Neural cell (in vitro differentiated cells): ENCODE measurements around the gene TMIGD3. TPM values are rescaled to one million over a fixed set of nuclear protein-coding genes. Genes with fewer than 3 reads are reported as not detected.
A peak's percentile ranks its signal among the peaks of the same experiment; 100 is the strongest.

Experiments used
- H2AFZ ChIP-seq: fragments of 200-600, 300-800 bp; sonication (generic), shearing (Covaris generic); 2 replicates; pipeline ENCODE4 v1.6.0; 2014; ENCODE audit warnings: low read depth, mild to moderate bottlenecking, antibody characterized with exemption, low read length, moderate library complexity
- H3F3A ChIP-seq: fragments of 200-600 bp; shearing (Covaris generic); 2 replicates; pipeline ENCODE4 v1.6.1; 2016; ENCODE audit warnings: mild to moderate bottlenecking, moderate library complexity, mixed read lengths, antibody characterized with exemption, low read length; ENCODE audit not compliant: insufficient read depth, poor library complexity, severe bottlenecking
- H3K27ac ChIP-seq: fragments of 200-600, 300-800 bp; sonication (generic), shearing (Covaris generic); 2 replicates; pipeline ENCODE4 v1.5.1; 2014; ENCODE audit warnings: mild to moderate bottlenecking, low read length, moderate library complexity
- H3K27me3 ChIP-seq: fragments of 300-800, 200-600 bp; sonication (generic), shearing (Covaris generic); 2 replicates; pipeline ENCODE4 v1.6.0; 2014; ENCODE audit warnings: mild to moderate bottlenecking, low read depth, low read length, moderate library complexity; ENCODE audit not compliant: insufficient read depth
- H3K36me3 ChIP-seq: fragments of 300-800, 200-600 bp; sonication (generic), shearing (Covaris generic); 2 replicates; pipeline ENCODE4 v1.5.1; 2014; ENCODE audit warnings: mild to moderate bottlenecking, antibody characterized with exemption, low read length, moderate library complexity; ENCODE audit not compliant: insufficient read depth
- H3K4me2 ChIP-seq: fragments of 300-800, 200-600 bp; sonication (generic), shearing (Covaris generic); 2 replicates; pipeline ENCODE4 v1.6.0; 2014; ENCODE audit warnings: mild to moderate bottlenecking, low read length
- H3K4me3 ChIP-seq: fragments of 300-800, 200-600 bp; sonication (generic), shearing (Covaris generic); 2 replicates; pipeline ENCODE4 v1.5.1; 2014; ENCODE audit warnings: mild to moderate bottlenecking, low read length, moderate library complexity
- H3K79me2 ChIP-seq: fragments of 200-600 bp; shearing (Covaris generic); replicated peaks from 2 replicates; pipeline ENCODE4 v1.6.0; 2014; ENCODE audit warnings: mild to moderate bottlenecking, low read length, moderate library complexity; ENCODE audit not compliant: insufficient read depth
- H3K9ac ChIP-seq: fragments of 300-800, 200-600 bp; sonication (generic), shearing (Covaris generic); 2 replicates; pipeline ENCODE4 v1.6.1; 2016; ENCODE audit warnings: mild to moderate bottlenecking, low read length, mixed read lengths
- H3K9me2 ChIP-seq: fragments of 200-600 bp; shearing (Covaris generic); 2 replicates; pipeline ENCODE4 v1.6.1; 2016; ENCODE audit warnings: mild to moderate bottlenecking, low read length, mixed read lengths; ENCODE audit not compliant: insufficient read depth
- H3K9me3 ChIP-seq: fragments of 200-600, 300-800 bp; sonication (generic), shearing (Covaris generic); 2 replicates; pipeline ENCODE4 v1.6.1; 2016; ENCODE audit warnings: mild to moderate bottlenecking, mixed run types, low read length, moderate library complexity, mixed read lengths
- H4K20me1 ChIP-seq: fragments of 200-600 bp; shearing (Covaris generic); 2 replicates; pipeline ENCODE4 v1.6.1; 2016; ENCODE audit warnings: mild to moderate bottlenecking, mixed run types; ENCODE audit not compliant: insufficient read depth
- EP300 ChIP-seq: fragments of 450-650 bp; conservative IDR thresholded peaks from 2 replicates; pipeline ENCODE4 v1.6.1; 2014; ENCODE audit warnings: antibody characterized with exemption, mild to moderate bottlenecking, moderate library complexity; ENCODE audit not compliant: poor library complexity, severe bottlenecking
- EZH2 ChIP-seq: fragments of 200-600, 300-800 bp; shearing (Covaris generic), sonication (generic); IDR thresholded peaks from 2 replicates; pipeline ENCODE4 v1.6.1; 2014; ENCODE audit warnings: antibody characterized with exemption, low read length, borderline replicate concordance, mild to moderate bottlenecking; ENCODE audit not compliant: insufficient read depth, poor library complexity, severe bottlenecking
- MXI1 ChIP-seq: fragments of 450-650 bp; conservative IDR thresholded peaks from 2 replicates; pipeline ENCODE4 v1.6.1; 2014; ENCODE audit warnings: antibody characterized with exemption, mild to moderate bottlenecking; ENCODE audit not compliant: poor library complexity, severe bottlenecking
- POLR2AphosphoS5 ChIP-seq: IDR thresholded peaks from 2 replicates; pipeline ENCODE4 v1.6.1; 2012
- RAD21 ChIP-seq: fragments of 450-650 bp; conservative IDR thresholded peaks from 2 replicates; pipeline ENCODE4 v1.6.1; 2014; ENCODE audit warnings: antibody characterized with exemption, mild to moderate bottlenecking, moderate library complexity
- SMC3 ChIP-seq: fragments of 450-650 bp; conservative IDR thresholded peaks from 2 replicates; pipeline ENCODE4 v1.6.1; 2014; ENCODE audit warnings: antibody characterized with exemption, mild to moderate bottlenecking, moderate library complexity; ENCODE audit not compliant: poor library complexity
- TAF1 ChIP-seq: IDR thresholded peaks from 2 replicates; pipeline ENCODE4 v1.6.1; 2012; ENCODE audit warnings: low read depth
- polyA plus RNA-seq: library from polyadenylated mRNA; depleted of rRNA; stranded (reverse); fragments of >200 nt; gene quantifications from 2 replicates; pipeline ENCODE4 v1.2.3, GENCODE V29; 2014
- TF ChIP-seq, protein P1 (sequence below): IDR thresholded peaks from 2 replicates; pipeline ENCODE4 v1.6.1; 2012; ENCODE audit warnings: borderline replicate concordance
- TF ChIP-seq, protein P2 (sequence below): fragments of 450-650 bp; IDR thresholded peaks from 2 replicates; pipeline ENCODE4 v1.5.1; 2014; ENCODE audit warnings: antibody characterized with exemption, mild to moderate bottlenecking, moderate library complexity; ENCODE audit not compliant: poor library complexity, severe bottlenecking

Gene TMIGD3
- polyA plus RNA-seq, 1 donor from 2014 or later = not detected

DNA sequence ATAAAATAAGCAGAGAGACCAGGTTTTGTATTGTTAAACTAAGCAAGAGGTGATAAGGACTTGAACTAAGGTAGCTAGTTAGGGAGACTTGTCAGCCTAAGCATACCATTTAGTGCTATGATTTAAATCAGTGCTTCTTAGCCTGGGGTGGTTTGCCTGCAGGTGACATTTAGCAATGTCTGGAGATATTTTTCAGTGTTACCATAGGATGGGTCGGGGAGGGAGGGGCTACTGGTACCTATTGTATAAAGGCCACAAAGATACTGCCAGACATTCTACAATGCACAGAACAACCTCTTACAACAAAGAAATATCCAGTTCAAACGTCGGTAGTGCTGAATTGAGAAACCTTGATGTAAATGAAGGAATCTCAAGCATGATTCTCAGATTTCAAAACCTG is 50.9 kb downstream of the TMIGD3 start:
- H3K79me2 ChIP-seq = peaks cover 42% of the 10 kb centered on the region
- no peak overlapping the region for H3K27ac ChIP-seq
- H3K9me3 ChIP-seq = no peaks in the 10 kb centered on the region
- no peak overlapping the region for H3K4me2 ChIP-seq
- no peak overlapping the region for H3K9ac ChIP-seq
- H4K20me1 ChIP-seq = no peaks in the 10 kb centered on the region
- H3F3A ChIP-seq = no peaks in the 10 kb centered on the region
- no peaks in the 10 kb centered on the region for H3K27me3 ChIP-seq
- no peak overlapping the region for H3K4me3 ChIP-seq
- H3K9me2 ChIP-seq = no peaks in the 10 kb centered on the region
- no peak overlapping the region for H2AFZ ChIP-seq
- H3K36me3 ChIP-seq = peaks cover 16% of the 10 kb centered on the region
- TF ChIP-seq EP300 = no peak

DNA sequence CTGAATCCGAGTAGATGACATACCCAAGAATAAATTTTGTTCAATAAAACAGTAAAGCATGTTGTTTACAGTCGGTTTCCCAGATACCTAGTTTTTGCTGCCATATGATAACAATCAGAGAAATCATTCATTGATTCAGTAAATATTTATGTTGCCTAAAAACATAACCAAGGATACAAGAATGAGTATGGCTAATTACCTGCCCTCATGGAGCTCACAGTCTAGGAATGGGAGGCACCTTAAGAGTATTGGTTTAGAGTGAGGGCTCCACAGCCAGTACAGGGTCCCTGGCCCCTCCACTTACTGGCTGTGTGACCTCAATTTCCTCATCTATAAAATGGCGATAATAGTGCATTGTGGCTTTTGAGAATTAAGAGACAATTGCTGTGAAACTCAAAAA is 53.2 kb downstream of the TMIGD3 start:
- Histone ChIP-seq H3K9ac (peak overlapping the region; percentile 94), H2AFZ (peak overlapping the region; percentile 96), H4K20me1 (no peaks in the 10 kb centered on the region)

DNA sequence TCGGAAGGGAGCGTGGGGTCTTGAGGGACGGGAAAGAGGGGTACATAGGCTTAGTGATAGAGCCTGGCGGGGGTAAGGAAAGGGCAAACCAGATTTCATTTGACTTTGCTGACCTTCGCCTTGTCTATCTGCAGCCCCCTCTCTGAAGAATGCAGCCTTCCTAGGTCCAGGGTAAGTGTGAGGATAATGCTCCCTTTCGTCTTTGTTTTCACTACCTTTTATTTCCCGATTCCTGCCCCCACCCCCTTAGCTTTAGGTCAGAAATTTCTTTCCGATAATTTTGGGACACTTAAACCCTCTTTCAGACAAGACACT is 53.8 kb downstream of the TMIGD3 start:
- Histone ChIP-seq H2AFZ (peak overlapping the region; percentile 96), H3K79me2 (peaks cover 44% of the 10 kb centered on the region)

More for the DNA sequence above, 53.2 kb downstream of the TMIGD3 start:
- peak overlapping the region; percentile 76 for H3K4me2 ChIP-seq
- peak overlapping the region; percentile 89 for H3K27ac ChIP-seq
- peaks cover 46% of the 10 kb centered on the region for H3K79me2 ChIP-seq
- H3K27me3 ChIP-seq = no peaks in the 10 kb centered on the region
- no peaks in the 10 kb centered on the region for H3K9me3 ChIP-seq
- no peaks in the 10 kb centered on the region for H3K9me2 ChIP-seq
- peaks cover 8% of the 10 kb centered on the region for H3K36me3 ChIP-seq
- no peaks in the 10 kb centered on the region for H3F3A ChIP-seq
- TF ChIP-seq TAF1 (no peak), EP300 (no peak), EZH2 (no peak), MXI1 (no peak)
- TF ChIP-seq, protein P1, sequence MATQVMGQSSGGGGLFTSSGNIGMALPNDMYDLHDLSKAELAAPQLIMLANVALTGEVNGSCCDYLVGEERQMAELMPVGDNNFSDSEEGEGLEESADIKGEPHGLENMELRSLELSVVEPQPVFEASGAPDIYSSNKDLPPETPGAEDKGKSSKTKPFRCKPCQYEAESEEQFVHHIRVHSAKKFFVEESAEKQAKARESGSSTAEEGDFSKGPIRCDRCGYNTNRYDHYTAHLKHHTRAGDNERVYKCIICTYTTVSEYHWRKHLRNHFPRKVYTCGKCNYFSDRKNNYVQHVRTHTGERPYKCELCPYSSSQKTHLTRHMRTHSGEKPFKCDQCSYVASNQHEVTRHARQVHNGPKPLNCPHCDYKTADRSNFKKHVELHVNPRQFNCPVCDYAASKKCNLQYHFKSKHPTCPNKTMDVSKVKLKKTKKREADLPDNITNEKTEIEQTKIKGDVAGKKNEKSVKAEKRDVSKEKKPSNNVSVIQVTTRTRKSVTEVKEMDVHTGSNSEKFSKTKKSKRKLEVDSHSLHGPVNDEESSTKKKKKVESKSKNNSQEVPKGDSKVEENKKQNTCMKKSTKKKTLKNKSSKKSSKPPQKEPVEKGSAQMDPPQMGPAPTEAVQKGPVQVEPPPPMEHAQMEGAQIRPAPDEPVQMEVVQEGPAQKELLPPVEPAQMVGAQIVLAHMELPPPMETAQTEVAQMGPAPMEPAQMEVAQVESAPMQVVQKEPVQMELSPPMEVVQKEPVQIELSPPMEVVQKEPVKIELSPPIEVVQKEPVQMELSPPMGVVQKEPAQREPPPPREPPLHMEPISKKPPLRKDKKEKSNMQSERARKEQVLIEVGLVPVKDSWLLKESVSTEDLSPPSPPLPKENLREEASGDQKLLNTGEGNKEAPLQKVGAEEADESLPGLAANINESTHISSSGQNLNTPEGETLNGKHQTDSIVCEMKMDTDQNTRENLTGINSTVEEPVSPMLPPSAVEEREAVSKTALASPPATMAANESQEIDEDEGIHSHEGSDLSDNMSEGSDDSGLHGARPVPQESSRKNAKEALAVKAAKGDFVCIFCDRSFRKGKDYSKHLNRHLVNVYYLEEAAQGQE = no peak
- peak overlapping the region; percentile 87 for H3K4me3 ChIP-seq

More for the DNA sequence above, 53.8 kb downstream of the TMIGD3 start:
- Histone ChIP-seq H3K4me3 (peak overlapping the region; percentile 87), H3K9me2 (no peaks in the 10 kb centered on the region), H4K20me1 (no peaks in the 10 kb centered on the region), H3K4me2 (peak overlapping the region; percentile 76), H3K9me3 (no peaks in the 10 kb centered on the region), H3K9ac (peak overlapping the region; percentile 94), H3K27me3 (no peaks in the 10 kb centered on the region), H3K36me3 (peaks cover 8% of the 10 kb centered on the region), H3F3A (no peaks in the 10 kb centered on the region), H3K27ac (peak overlapping the region; percentile 89)
- TF ChIP-seq, protein P2, sequence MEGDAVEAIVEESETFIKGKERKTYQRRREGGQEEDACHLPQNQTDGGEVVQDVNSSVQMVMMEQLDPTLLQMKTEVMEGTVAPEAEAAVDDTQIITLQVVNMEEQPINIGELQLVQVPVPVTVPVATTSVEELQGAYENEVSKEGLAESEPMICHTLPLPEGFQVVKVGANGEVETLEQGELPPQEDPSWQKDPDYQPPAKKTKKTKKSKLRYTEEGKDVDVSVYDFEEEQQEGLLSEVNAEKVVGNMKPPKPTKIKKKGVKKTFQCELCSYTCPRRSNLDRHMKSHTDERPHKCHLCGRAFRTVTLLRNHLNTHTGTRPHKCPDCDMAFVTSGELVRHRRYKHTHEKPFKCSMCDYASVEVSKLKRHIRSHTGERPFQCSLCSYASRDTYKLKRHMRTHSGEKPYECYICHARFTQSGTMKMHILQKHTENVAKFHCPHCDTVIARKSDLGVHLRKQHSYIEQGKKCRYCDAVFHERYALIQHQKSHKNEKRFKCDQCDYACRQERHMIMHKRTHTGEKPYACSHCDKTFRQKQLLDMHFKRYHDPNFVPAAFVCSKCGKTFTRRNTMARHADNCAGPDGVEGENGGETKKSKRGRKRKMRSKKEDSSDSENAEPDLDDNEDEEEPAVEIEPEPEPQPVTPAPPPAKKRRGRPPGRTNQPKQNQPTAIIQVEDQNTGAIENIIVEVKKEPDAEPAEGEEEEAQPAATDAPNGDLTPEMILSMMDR = no peak
- TF ChIP-seq RAD21 = no peak
- TF ChIP-seq POLR2AphosphoS5 = no peak
- TF ChIP-seq MXI1 = no peak
- TF ChIP-seq, protein P1 = no peak
- no peak for TF ChIP-seq TAF1
- TF ChIP-seq EZH2 = no peak
- no peak for TF ChIP-seq EP300
- TF ChIP-seq SMC3 = no peak
